ENCODE measurements around the gene ATRIP. TPM values are rescaled to one million over a fixed set of nuclear protein-coding genes. Genes with fewer than 3 reads are reported as not detected.

The ATRIP gene
- polyA plus RNA-seq, 1 donor (not counting 4 experiments of a cell fraction or from before 2014, with no cell fraction given), result 9.7 TPM

DNA sequence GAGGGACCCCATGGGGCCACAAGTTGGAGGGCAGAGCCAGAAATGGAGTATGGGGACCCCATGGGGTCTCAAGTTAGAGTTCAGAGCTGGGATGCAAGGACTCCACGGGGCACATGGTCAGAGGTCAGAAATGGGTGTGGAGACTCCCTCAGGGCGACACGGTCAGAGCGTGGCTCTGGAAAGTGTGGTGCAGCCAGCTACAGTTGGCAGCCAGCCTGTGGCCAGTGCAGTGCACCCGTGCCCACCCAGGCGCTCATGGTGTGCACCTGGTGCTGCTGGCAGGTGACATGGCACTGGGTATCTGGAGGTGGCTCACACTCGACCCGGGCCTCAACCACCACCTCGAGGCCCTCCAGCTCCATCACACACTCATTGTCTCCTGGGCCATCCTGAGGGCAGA lies 27.9 kb upstream of the ATRIP start:
- dilution Hi-C loops (cut with MboI; ENCODE audit: extremely low pct_ligation_motif_present, low sequenced_read_pairs), result no loop called here
- Histone ChIP-seq H3K9ac (ENCODE audit: control insufficient read depth, extremely low read depth, insufficient read depth, low read length) (no peak overlapping the region), H3K4me3 (ENCODE audit: control insufficient read depth in 2 of 3, extremely low read depth in 1 of 3, insufficient read depth in 2 of 3, low read depth in 1 of 3, low read length in 3 of 3) (no peak overlapping the region), H3K27ac (ENCODE audit: control insufficient read depth, insufficient read depth, low read length) (no peak overlapping the region), H2AFZ (ENCODE audit: control insufficient read depth, low read length) (no peak overlapping the region), H3K9me1 (ENCODE audit: control insufficient read depth, extremely low read depth, insufficient read depth, low read length) (peaks cover 1% of the 10 kb centered on the region), H3K4me2 (ENCODE audit: control insufficient read depth, extremely low read depth, insufficient read depth, low read depth, low read length) (no peak overlapping the region), H4K20me1 (ENCODE audit: control insufficient read depth, extremely low read depth, insufficient read depth, low read length) (peaks cover 14% of the 10 kb centered on the region), H3K27me3 (ENCODE audit: control insufficient read depth, extremely low read depth, insufficient read depth, low read length) (no peaks in the 10 kb centered on the region), H3K9me3 (ENCODE audit: control insufficient read depth, low read depth, low read length) (no peaks in the 10 kb centered on the region), H3K4me1 (ENCODE audit: control insufficient read depth, extremely low read depth, insufficient read depth, low read length) (peaks cover 13% of the 10 kb centered on the region), H3K79me2 (ENCODE audit: control insufficient read depth, insufficient read depth, low read length) (peaks cover 33% of the 10 kb centered on the region), H3K36me3 (ENCODE audit: control insufficient read depth in 2 of 2, extremely low read depth in 1 of 2, insufficient read depth in 2 of 2, low read length in 2 of 2) (peaks cover 56 to 65% of the 10 kb centered on the region in 2 experiments)
- DNase-seq (ENCODE audit: low read depth, low spot score), result no peak
- no peak for FAIRE-seq
- TF ChIP-seq EZH2 (IDR thresholded peaks at IDR 0.05; ENCODE audit: low read length), result no peak
- TF ChIP-seq, protein P1, sequence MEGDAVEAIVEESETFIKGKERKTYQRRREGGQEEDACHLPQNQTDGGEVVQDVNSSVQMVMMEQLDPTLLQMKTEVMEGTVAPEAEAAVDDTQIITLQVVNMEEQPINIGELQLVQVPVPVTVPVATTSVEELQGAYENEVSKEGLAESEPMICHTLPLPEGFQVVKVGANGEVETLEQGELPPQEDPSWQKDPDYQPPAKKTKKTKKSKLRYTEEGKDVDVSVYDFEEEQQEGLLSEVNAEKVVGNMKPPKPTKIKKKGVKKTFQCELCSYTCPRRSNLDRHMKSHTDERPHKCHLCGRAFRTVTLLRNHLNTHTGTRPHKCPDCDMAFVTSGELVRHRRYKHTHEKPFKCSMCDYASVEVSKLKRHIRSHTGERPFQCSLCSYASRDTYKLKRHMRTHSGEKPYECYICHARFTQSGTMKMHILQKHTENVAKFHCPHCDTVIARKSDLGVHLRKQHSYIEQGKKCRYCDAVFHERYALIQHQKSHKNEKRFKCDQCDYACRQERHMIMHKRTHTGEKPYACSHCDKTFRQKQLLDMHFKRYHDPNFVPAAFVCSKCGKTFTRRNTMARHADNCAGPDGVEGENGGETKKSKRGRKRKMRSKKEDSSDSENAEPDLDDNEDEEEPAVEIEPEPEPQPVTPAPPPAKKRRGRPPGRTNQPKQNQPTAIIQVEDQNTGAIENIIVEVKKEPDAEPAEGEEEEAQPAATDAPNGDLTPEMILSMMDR (optimal IDR thresholded peaks at IDR 0.05 in 1 of 3, IDR thresholded peaks at IDR 0.05 in 1 of 3, conservative IDR thresholded peaks at IDR 0.05 in 1 of 3; ENCODE audit: extremely low read depth in 1 of 3, insufficient read depth in 2 of 3, low read length in 3 of 3), result no peak

DNA sequence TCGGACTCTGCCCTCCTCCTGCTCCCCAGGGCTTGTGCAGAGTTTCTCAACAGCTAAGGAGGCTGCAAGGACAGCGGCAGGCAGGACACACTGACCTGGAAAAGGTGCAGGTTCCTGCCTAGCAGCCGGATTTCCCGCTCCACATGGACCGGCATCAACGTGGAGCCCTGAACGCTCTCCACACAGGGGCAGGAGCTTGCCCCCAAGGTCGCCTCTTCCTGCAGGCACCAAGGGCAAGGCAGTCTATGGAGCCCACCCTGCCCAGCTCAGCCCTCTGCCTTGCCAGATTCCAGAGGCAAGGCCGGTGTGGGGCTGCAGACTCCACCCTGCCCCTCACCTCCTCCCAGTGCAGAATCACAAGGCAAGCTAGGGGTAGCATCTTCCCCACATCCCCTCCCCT lies 27.4 kb upstream of the ATRIP start:
- Histone ChIP-seq H3K9me3 (ENCODE audit: control insufficient read depth, low read depth, low read length) (no peaks in the 10 kb centered on the region), H3K4me1 (ENCODE audit: control insufficient read depth, extremely low read depth, insufficient read depth, low read length) (peaks cover 9% of the 10 kb centered on the region), H3K36me3 (ENCODE audit: control insufficient read depth in 2 of 2, extremely low read depth in 1 of 2, insufficient read depth in 2 of 2, low read length in 2 of 2) (peaks cover 54 to 65% of the 10 kb centered on the region in 2 experiments), H3K9me1 (ENCODE audit: control insufficient read depth, extremely low read depth, insufficient read depth, low read length) (no peaks in the 10 kb centered on the region), H3K9ac (ENCODE audit: control insufficient read depth, extremely low read depth, insufficient read depth, low read length) (no peak overlapping the region), H3K27ac (ENCODE audit: control insufficient read depth, insufficient read depth, low read length) (no peak overlapping the region), H4K20me1 (ENCODE audit: control insufficient read depth, extremely low read depth, insufficient read depth, low read length) (peaks cover 14% of the 10 kb centered on the region), H2AFZ (ENCODE audit: control insufficient read depth, low read length) (no peak overlapping the region), H3K79me2 (ENCODE audit: control insufficient read depth, insufficient read depth, low read length) (peaks cover 38% of the 10 kb centered on the region), H3K27me3 (ENCODE audit: control insufficient read depth, extremely low read depth, insufficient read depth, low read length) (no peaks in the 10 kb centered on the region), H3K4me2 (ENCODE audit: control insufficient read depth, extremely low read depth, insufficient read depth, low read depth, low read length) (no peak overlapping the region), H3K4me3 (ENCODE audit: control insufficient read depth in 2 of 3, extremely low read depth in 1 of 3, insufficient read depth in 2 of 3, low read depth in 1 of 3, low read length in 3 of 3) (no peak overlapping the region)
- no peak for FAIRE-seq
- dilution Hi-C loops (cut with MboI; ENCODE audit: extremely low pct_ligation_motif_present, low sequenced_read_pairs), result no loop called here
- DNase-seq (ENCODE audit: low read depth, low spot score), result no peak
- TF ChIP-seq, protein P1 (optimal IDR thresholded peaks at IDR 0.05 in 1 of 3, IDR thresholded peaks at IDR 0.05 in 1 of 3, conservative IDR thresholded peaks at IDR 0.05 in 1 of 3; ENCODE audit: extremely low read depth in 1 of 3, insufficient read depth in 2 of 3, low read length in 3 of 3), result no peak
- TF ChIP-seq EZH2 (IDR thresholded peaks at IDR 0.05; ENCODE audit: low read length), result no peak
